Neural progenitor cell (in vitro differentiated cells): Measurements from ENCODE around the gene RBP5.

Source experiments
- CTCF ChIP-seq: fragments of 200-600 bp; sonication (generic); IDR thresholded peaks from 2 replicates; pipeline ENCODE4 v1.5.1; 2017; ENCODE audit warnings: antibody characterized with exemption, mild to moderate bottlenecking
- EZH2phosphoT487 ChIP-seq: fragments of 200-600 bp; sonication (generic); IDR thresholded peaks from 2 replicates; pipeline ENCODE4 v1.6.1; 2017; ENCODE audit warnings: antibody characterized with exemption

GRCh38 chr12:7178481-7178880 is 49.8 kb upstream of the RBP5 start:
- TF ChIP-seq CTCF: no peak
- no peak for TF ChIP-seq EZH2phosphoT487
